HFFc6 (cell line): Measurements from ENCODE around the gene RPL13. TPM values are rescaled to one million over a fixed set of nuclear protein-coding genes. Genes with fewer than 3 reads are reported as not detected.

Source experiments
- DNase-seq: peaks from one replicate; pipeline ENCODE4 v3.0.0-alpha.2; 2018
- H3K27ac Mint-ChIP-seq: 2 replicates; pipeline ENCODE4 v1.8.0; 2020; ENCODE audit warnings: mild to moderate bottlenecking, mixed read lengths
- H3K27me3 Mint-ChIP-seq: 2 replicates; pipeline ENCODE4 v1.8.0; 2021; ENCODE audit warnings: mild to moderate bottlenecking, moderate library complexity, mixed read lengths; ENCODE audit not compliant: insufficient read depth
- H3K36me3 Mint-ChIP-seq: 2 replicates; pipeline ENCODE4 v1.8.0; 2021; ENCODE audit warnings: low read depth, mixed read lengths
- H3K4me1 Mint-ChIP-seq: 2 replicates; pipeline ENCODE4 v1.8.0; 2020; ENCODE audit warnings: low read depth, mixed read lengths
- H3K4me3 Mint-ChIP-seq: 2 replicates; pipeline ENCODE4 v1.8.0; 2020; ENCODE audit warnings: mild to moderate bottlenecking, moderate library complexity, mixed read lengths
- H3K9me3 Mint-ChIP-seq: 2 replicates; pipeline ENCODE4 v1.8.0; 2020; ENCODE audit warnings: mild to moderate bottlenecking, mixed read lengths
- CTCF ChIP-seq: fragments of 200-600 bp; sonication (generic); IDR thresholded peaks from 2 replicates; pipeline ENCODE4 v1.5.0; 2021; ENCODE audit warnings: antibody characterized with exemption, mild to moderate bottlenecking
- total RNA-seq, 6 experiments: library from RNA; stranded (reverse); fragmentation: NEBNext Ultra II Directional; extraction: Animal tissue kit (Norgen Biotek cat#: 25700); gene quantifications; 2 replicates in 1 of 6; 3 replicates in 5 of 6; pipeline ENCODE4 v1.2.3, GENCODE V29; 2021

RPL13 gene
- total RNA-seq, 6 experiments from 2014 or later = 1,572 to 1,808 (median 1,628) TPM

GRCh38 chr16:89582614-89583196 is 22.2 kb downstream of the RPL13 start:
- Mint-ChIP-seq H3K4me1 (no peaks in the 10 kb centered on the region), H3K27ac (no peak overlapping the region)
- TF ChIP-seq CTCF = no peak

DNA sequence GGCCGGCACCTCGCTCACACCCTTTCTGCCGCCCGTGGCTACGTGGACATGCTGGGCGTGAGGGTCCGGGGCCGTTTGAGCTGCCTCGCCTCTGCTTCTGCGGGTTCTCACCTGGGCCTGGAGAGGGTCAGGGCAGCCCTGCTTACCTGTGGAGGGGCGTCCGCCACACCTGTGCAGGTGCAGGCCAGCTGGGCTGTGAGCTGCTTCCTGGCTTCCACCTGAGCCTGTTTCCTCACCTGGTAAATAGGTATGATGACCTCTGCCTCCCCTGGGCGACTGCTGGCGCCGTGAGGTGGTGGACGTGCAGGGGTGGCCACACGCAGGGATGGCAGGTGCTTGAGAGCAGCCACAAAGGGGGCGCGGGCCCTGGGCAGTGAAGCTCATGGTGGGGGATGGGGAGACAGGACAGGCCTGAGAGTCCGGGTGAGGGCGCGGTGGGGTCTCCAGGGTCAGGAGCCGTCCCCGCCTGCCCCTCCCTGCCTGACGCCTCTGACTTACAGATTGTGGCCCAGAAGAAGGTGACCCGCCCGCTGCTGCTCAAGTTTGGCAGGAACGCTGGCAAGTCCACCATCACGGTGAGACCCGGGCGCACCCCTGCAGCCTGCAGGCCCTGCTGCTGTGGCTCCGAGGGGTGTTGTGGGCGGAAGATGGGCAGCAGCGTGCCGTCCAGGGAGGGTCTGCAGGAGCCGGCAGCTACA is 22.9 kb downstream of the RPL13 start:
- peaks cover 5% of the 10 kb centered on the region; the same call in 1 of the 2 replicates for H3K36me3 Mint-ChIP-seq
- no peaks in the 10 kb centered on the region for H3K4me1 Mint-ChIP-seq
- H3K4me3 Mint-ChIP-seq = no peak overlapping the region
- DNase-seq = no peak
- no peak for TF ChIP-seq CTCF
- peaks cover 3% of the 10 kb centered on the region; the same call in 1 of the 2 replicates for H3K27me3 Mint-ChIP-seq
- H3K9me3 Mint-ChIP-seq = 0 out of 2 replicates have a peak, but pooled peaks cover 3% of the 10 kb centered on the region
- H3K27ac Mint-ChIP-seq = no peak overlapping the region

More at GRCh38 chr16:89582614-89583196, 22.2 kb downstream of the RPL13 start:
- Mint-ChIP-seq H3K27me3 (peaks cover 3% of the 10 kb centered on the region; the same call in 1 of the 2 replicates), H3K9me3 (0 out of 2 replicates have a peak, but pooled peaks cover 3% of the 10 kb centered on the region), H3K36me3 (peaks cover 8% of the 10 kb centered on the region; the same call in 1 of the 2 replicates), H3K4me3 (no peak overlapping the region)
- no peak for DNase-seq

GRCh38 chr16:89583895-89584644 is 23.6 kb downstream of the RPL13 start:
- H3K9me3 Mint-ChIP-seq = 0 out of 2 replicates have a peak, but pooled peaks cover 3% of the 10 kb centered on the region
- DNase-seq = no peak
- no peak overlapping the region for H3K27ac Mint-ChIP-seq
- H3K27me3 Mint-ChIP-seq = peaks cover 3% of the 10 kb centered on the region; the same call in 1 of the 2 replicates
- H3K36me3 Mint-ChIP-seq = no peaks in the 10 kb centered on the region
- no peaks in the 10 kb centered on the region for H3K4me1 Mint-ChIP-seq
- H3K4me3 Mint-ChIP-seq = no peak overlapping the region
- no peak for TF ChIP-seq CTCF

DNA sequence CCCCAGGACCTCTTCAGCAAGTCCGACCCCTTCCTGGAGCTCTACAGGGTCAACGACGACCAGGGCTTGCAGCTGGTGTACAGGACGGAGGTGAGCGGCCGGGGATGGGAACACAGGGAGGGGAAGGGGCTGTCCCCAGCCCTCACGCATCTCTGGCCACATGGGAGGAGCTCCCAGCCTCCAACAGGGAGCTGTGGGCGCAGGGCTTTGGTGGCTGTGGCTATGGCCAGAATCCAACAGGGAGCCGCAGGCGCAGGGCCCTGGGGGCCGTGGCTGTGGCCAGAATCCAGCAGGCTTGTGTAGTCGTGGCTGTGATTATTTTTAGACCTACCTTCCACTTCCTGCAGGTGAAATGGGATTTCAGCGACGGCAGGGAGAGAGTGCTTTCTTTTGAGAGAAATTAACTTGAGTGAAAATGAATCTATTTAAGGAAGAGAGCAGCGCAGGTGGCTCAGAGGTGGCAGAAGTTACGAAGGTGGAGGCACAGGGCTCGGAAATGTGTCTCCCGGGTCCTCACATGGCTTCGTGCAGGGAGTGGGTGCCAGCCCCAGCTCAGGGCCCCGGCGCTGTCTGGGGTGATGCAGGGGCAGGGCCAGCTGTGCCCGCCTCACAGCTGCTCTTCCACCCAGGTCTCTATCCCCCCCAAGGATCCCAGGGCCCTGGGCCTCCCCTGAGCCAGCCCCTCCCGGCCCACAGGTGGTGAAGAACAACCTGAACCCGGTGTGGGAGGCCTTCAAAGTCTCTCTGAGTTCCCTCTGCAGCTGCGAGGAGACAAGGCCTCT is 24.5 kb downstream of the RPL13 start:
- TF ChIP-seq CTCF = no peak
- DNase-seq = no peak
- no peaks in the 10 kb centered on the region for H3K36me3 Mint-ChIP-seq
- no peaks in the 10 kb centered on the region for H3K4me1 Mint-ChIP-seq
- peaks cover 3% of the 10 kb centered on the region; the same call in 1 of the 2 replicates for H3K27me3 Mint-ChIP-seq
- H3K9me3 Mint-ChIP-seq = 0 out of 2 replicates have a peak, but pooled peaks cover 3% of the 10 kb centered on the region
- H3K4me3 Mint-ChIP-seq = no peak overlapping the region
- H3K27ac Mint-ChIP-seq = no peak overlapping the region

DNA sequence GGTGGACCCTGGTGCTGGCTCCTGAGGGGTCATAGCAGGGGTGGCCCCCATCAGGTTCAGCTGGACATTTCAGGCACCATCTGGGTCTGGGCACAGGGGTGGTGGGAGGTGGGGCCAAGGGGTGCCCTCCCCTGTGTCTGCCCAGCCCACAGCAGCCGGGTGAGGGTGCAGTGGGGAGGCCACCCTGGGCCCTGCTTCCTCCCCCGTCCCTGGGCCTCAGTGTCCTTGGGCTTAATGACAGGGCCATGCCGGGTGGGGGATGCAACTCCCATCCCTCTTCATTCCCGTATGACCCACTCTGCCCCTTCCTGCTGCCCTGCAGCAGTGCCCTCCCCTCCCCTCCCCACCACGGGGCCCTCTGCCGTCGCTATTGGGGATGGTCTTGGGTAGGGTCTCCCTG is 25.7 kb downstream of the RPL13 start:
- Mint-ChIP-seq H3K4me3 (no peak overlapping the region), H3K27ac (no peak overlapping the region), H3K9me3 (0 out of 2 replicates have a peak, but pooled peaks cover 3% of the 10 kb centered on the region), H3K36me3 (no peaks in the 10 kb centered on the region), H3K27me3 (peaks cover 3% of the 10 kb centered on the region), H3K4me1 (no peaks in the 10 kb centered on the region)
- TF ChIP-seq CTCF = no peak
- no peak for DNase-seq
